ENCODE measurements around the gene E4F1.

E4F1 gene

GRCh38 chr16:2270588-2271470 lies 47.4 kb downstream of the E4F1 start:
- Histone ChIP-seq H3K4me3 (ENCODE audit: low read depth in 1 of 2, low read length in 2 of 2) (no peak overlapping the region), H3K9me3 (ENCODE audit: control insufficient read depth in 1 of 2, low read length in 2 of 2) (no peaks in the 10 kb centered on the region), H3K9ac (ENCODE audit: low read depth in 1 of 2, low read length in 2 of 2) (no peak overlapping the region), H3K27ac (ENCODE audit: low read depth, low read length) (no peak overlapping the region), H3K36me3 (ENCODE audit: control insufficient read depth in 1 of 2, insufficient read depth in 2 of 2, low read length in 2 of 2) (no peaks in the 10 kb centered on the region), H3K27me3 (ENCODE audit: control insufficient read depth in 1 of 2, insufficient read depth in 2 of 2, low read length in 2 of 2) (peaks cover 0 to 3% of the 10 kb centered on the region in 2 donors), H3K4me1 (ENCODE audit: control insufficient read depth in 1 of 2, insufficient read depth in 2 of 2, low read length in 2 of 2) (peaks cover 8 to 24% of the 10 kb centered on the region in 2 donors)

- no peak overlapping the region for H3K4me3 ChIP-seq (ENCODE audit: low read depth in 1 of 2, low read length in 2 of 2)
- no peaks in the 10 kb centered on the region for H3K9me3 ChIP-seq (ENCODE audit: control insufficient read depth in 1 of 2, low read length in 2 of 2)
- H3K36me3 ChIP-seq (ENCODE audit: control insufficient read depth in 1 of 2, insufficient read depth in 2 of 2, low read length in 2 of 2), result no peaks in the 10 kb centered on the region
- H3K4me1 ChIP-seq (ENCODE audit: control insufficient read depth in 1 of 2, insufficient read depth in 2 of 2, low read length in 2 of 2), result peaks cover 8 to 15% of the 10 kb centered on the region in 2 donors
- H3K27ac ChIP-seq (ENCODE audit: low read depth, low read length), result no peak overlapping the region
- H3K9ac ChIP-seq (ENCODE audit: low read depth in 1 of 2, low read length in 2 of 2), result no peak overlapping the region
- H3K27me3 ChIP-seq (ENCODE audit: control insufficient read depth in 1 of 2, insufficient read depth in 2 of 2, low read length in 2 of 2), result peaks cover 5 to 6% of the 10 kb centered on the region in 2 donors
Measured at GRCh38 chr16:2271848-2272461, 48.6 kb downstream of the E4F1 start.

GRCh38 chr16:2273484-2273883 lies 50.1 kb downstream of the E4F1 start:
- no peak overlapping the region for H3K27ac ChIP-seq (ENCODE audit: low read depth, low read length)
- peaks cover 5 to 15% of the 10 kb centered on the region in 2 donors for H3K27me3 ChIP-seq (ENCODE audit: control insufficient read depth in 1 of 2, insufficient read depth in 2 of 2, low read length in 2 of 2)
- no peaks in the 10 kb centered on the region for H3K9me3 ChIP-seq (ENCODE audit: control insufficient read depth in 1 of 2, low read length in 2 of 2)
- H3K4me3 ChIP-seq (ENCODE audit: low read depth in 1 of 2, low read length in 2 of 2), result no peak overlapping the region
- H3K4me1 ChIP-seq (ENCODE audit: control insufficient read depth in 1 of 2, insufficient read depth in 2 of 2, low read length in 2 of 2), result peaks cover 8 to 15% of the 10 kb centered on the region in 2 donors
- no peaks in the 10 kb centered on the region for H3K36me3 ChIP-seq (ENCODE audit: control insufficient read depth in 1 of 2, insufficient read depth in 2 of 2, low read length in 2 of 2)
- H3K9ac ChIP-seq (ENCODE audit: low read depth in 1 of 2, low read length in 2 of 2), result no peak overlapping the region

- H3K9me3 ChIP-seq (ENCODE audit: control insufficient read depth in 1 of 2, low read length in 2 of 2), result no peaks in the 10 kb centered on the region
- H3K36me3 ChIP-seq (ENCODE audit: control insufficient read depth in 1 of 2, insufficient read depth in 2 of 2, low read length in 2 of 2), result no peaks in the 10 kb centered on the region
- no peak overlapping the region for H3K27ac ChIP-seq (ENCODE audit: low read depth, low read length)
- no peak overlapping the region for H3K4me3 ChIP-seq (ENCODE audit: low read depth in 1 of 2, low read length in 2 of 2)
- peaks cover 8 to 12% of the 10 kb centered on the region in 2 donors for H3K4me1 ChIP-seq (ENCODE audit: control insufficient read depth in 1 of 2, insufficient read depth in 2 of 2, low read length in 2 of 2)
- H3K27me3 ChIP-seq (ENCODE audit: control insufficient read depth in 1 of 2, insufficient read depth in 2 of 2, low read length in 2 of 2), result peaks cover 5 to 18% of the 10 kb centered on the region in 2 donors
- no peak overlapping the region for H3K9ac ChIP-seq (ENCODE audit: low read depth in 1 of 2, low read length in 2 of 2)
Measured at GRCh38 chr16:2273931-2274330, 50.5 kb downstream of the E4F1 start.

- Histone ChIP-seq H3K27me3 (ENCODE audit: control insufficient read depth in 1 of 2, insufficient read depth in 2 of 2, low read length in 2 of 2) (peaks cover 5 to 21% of the 10 kb centered on the region in 2 donors), H3K9me3 (ENCODE audit: control insufficient read depth in 1 of 2, low read length in 2 of 2) (no peaks in the 10 kb centered on the region), H3K27ac (ENCODE audit: low read depth, low read length) (no peak overlapping the region), H3K36me3 (ENCODE audit: control insufficient read depth in 1 of 2, insufficient read depth in 2 of 2, low read length in 2 of 2) (no peaks in the 10 kb centered on the region), H3K4me3 (ENCODE audit: low read depth in 1 of 2, low read length in 2 of 2) (no peak overlapping the region), H3K9ac (ENCODE audit: low read depth in 1 of 2, low read length in 2 of 2) (no peak overlapping the region), H3K4me1 (ENCODE audit: control insufficient read depth in 1 of 2, insufficient read depth in 2 of 2, low read length in 2 of 2) (no peaks in the 10 kb centered on the region)
Measured at GRCh38 chr16:2275476-2276367, 52.3 kb downstream of the E4F1 start.

- peaks cover 5 to 21% of the 10 kb centered on the region in 2 donors for H3K27me3 ChIP-seq (ENCODE audit: control insufficient read depth in 1 of 2, insufficient read depth in 2 of 2, low read length in 2 of 2)
- no peak overlapping the region for H3K4me3 ChIP-seq (ENCODE audit: low read depth in 1 of 2, low read length in 2 of 2)
- no peak overlapping the region for H3K9ac ChIP-seq (ENCODE audit: low read depth in 1 of 2, low read length in 2 of 2)
- H3K27ac ChIP-seq (ENCODE audit: low read depth, low read length), result no peak overlapping the region
- no peaks in the 10 kb centered on the region for H3K36me3 ChIP-seq (ENCODE audit: control insufficient read depth in 1 of 2, insufficient read depth in 2 of 2, low read length in 2 of 2)
- no peaks in the 10 kb centered on the region for H3K9me3 ChIP-seq (ENCODE audit: control insufficient read depth in 1 of 2, low read length in 2 of 2)
- H3K4me1 ChIP-seq (ENCODE audit: control insufficient read depth in 1 of 2, insufficient read depth in 2 of 2, low read length in 2 of 2), result no peaks in the 10 kb centered on the region
Measured at GRCh38 chr16:2276368-2277195, 53.2 kb downstream of the E4F1 start.

- H3K4me1 ChIP-seq (ENCODE audit: control insufficient read depth in 1 of 2, insufficient read depth in 2 of 2, low read length in 2 of 2), result no peaks in the 10 kb centered on the region
- no peak overlapping the region for H3K9ac ChIP-seq (ENCODE audit: low read depth in 1 of 2, low read length in 2 of 2)
- H3K4me3 ChIP-seq (ENCODE audit: low read depth in 1 of 2, low read length in 2 of 2), result no peak overlapping the region
- no peaks in the 10 kb centered on the region for H3K9me3 ChIP-seq (ENCODE audit: control insufficient read depth in 1 of 2, low read length in 2 of 2)
- no peaks in the 10 kb centered on the region for H3K36me3 ChIP-seq (ENCODE audit: control insufficient read depth in 1 of 2, insufficient read depth in 2 of 2, low read length in 2 of 2)
- H3K27ac ChIP-seq (ENCODE audit: low read depth, low read length), result no peak overlapping the region
- H3K27me3 ChIP-seq (ENCODE audit: control insufficient read depth in 1 of 2, insufficient read depth in 2 of 2, low read length in 2 of 2), result peaks cover 5 to 21% of the 10 kb centered on the region in 2 donors
Measured at GRCh38 chr16:2277466-2278271, 54.3 kb downstream of the E4F1 start.

- H3K27ac ChIP-seq (ENCODE audit: low read depth, low read length), result no peak overlapping the region
- H3K36me3 ChIP-seq (ENCODE audit: control insufficient read depth in 1 of 2, insufficient read depth in 2 of 2, low read length in 2 of 2), result no peaks in the 10 kb centered on the region
- no peaks in the 10 kb centered on the region for H3K4me1 ChIP-seq (ENCODE audit: control insufficient read depth in 1 of 2, insufficient read depth in 2 of 2, low read length in 2 of 2)
- H3K27me3 ChIP-seq (ENCODE audit: control insufficient read depth in 1 of 2, insufficient read depth in 2 of 2, low read length in 2 of 2), result peaks cover 5 to 21% of the 10 kb centered on the region in 2 donors
- no peaks in the 10 kb centered on the region for H3K9me3 ChIP-seq (ENCODE audit: control insufficient read depth in 1 of 2, low read length in 2 of 2)
- H3K4me3 ChIP-seq (ENCODE audit: low read depth in 1 of 2, low read length in 2 of 2), result no peak overlapping the region
- no peak overlapping the region for H3K9ac ChIP-seq (ENCODE audit: low read depth in 1 of 2, low read length in 2 of 2)
Measured at GRCh38 chr16:2278272-2278608, 54.8 kb downstream of the E4F1 start.
